DND-41 (cell line): ENCODE data around the gene MFSD11.

ENCODE experiments used
- CTCF ChIP-seq: IDR thresholded peaks from 2 replicates; pipeline ENCODE4 v1.5.1; 2012; ENCODE audit warnings: borderline replicate concordance, low read length, moderate library complexity, mild to moderate bottlenecking; ENCODE audit not compliant: poor library complexity, severe bottlenecking; ENCODE audit errors: extremely low read depth
- EZH2 ChIP-seq: IDR thresholded peaks from 3 replicates; pipeline ENCODE4 v1.6.1; 2012; ENCODE audit warnings: borderline replicate concordance, low read depth, mild to moderate bottlenecking, moderate library complexity, low read length, inconsistent platforms; ENCODE audit not compliant: severe bottlenecking

- TF ChIP-seq CTCF = no peak
- TF ChIP-seq EZH2 = no peak
Measured at GRCh38 chr17:76707985-76708807, 29.7 kb upstream of the MFSD11 start.
